Natural killer cell (primary cell): ENCODE data around the gene TOMM40L. TPM values are rescaled to one million over a fixed set of nuclear protein-coding genes. Genes with fewer than 3 reads are reported as not detected.

ENCODE experiments used
- ATAC-seq, 3 donors: fragments of 150-1000 bp in 2 of 3; fragments of 200-7000 bp in 1 of 3; cut with Tn5 transposase; 1 replicate in 1 of 3; 2 replicates in 2 of 3; pipeline ENCODE4 v1.10.0; 2021; ENCODE audit warnings: mild to moderate bottlenecking in 2 of 3, moderate library complexity in 2 of 3
- DNase-seq, 2 donors: peaks; one replicate each; pipeline versions ENCODE4 v3.0.0 to v3.0.0-alpha.2; 2013 to 2021; ENCODE audit warnings: mixed read lengths in 1 of 2
- H3K27ac ChIP-seq: one replicate; pipeline ENCODE4 v1.5.1; 2013; ENCODE audit warnings: mild to moderate bottlenecking, low read length
- H3K27me3 ChIP-seq: one replicate; pipeline ENCODE4 v1.6.1; 2013; ENCODE audit warnings: low read length; ENCODE audit not compliant: control insufficient read depth, insufficient read depth
- H3K36me3 ChIP-seq: one replicate; pipeline ENCODE4 v1.6.1; 2013; ENCODE audit warnings: low read length; ENCODE audit not compliant: control insufficient read depth, insufficient read depth
- H3K4me1 ChIP-seq: one replicate; pipeline ENCODE4 v1.6.1; 2013; ENCODE audit warnings: low read length; ENCODE audit not compliant: control insufficient read depth, insufficient read depth
- H3K4me3 ChIP-seq: one replicate; pipeline ENCODE4 v1.5.1; 2013; ENCODE audit warnings: low read length
- H3K9me3 ChIP-seq: one replicate; pipeline ENCODE4 v1.6.1; 2013; ENCODE audit warnings: low read length; ENCODE audit not compliant: control insufficient read depth, insufficient read depth
- H3K27ac Mint-ChIP-seq, 2 donors: one replicate each; pipeline ENCODE4 v1.8.0; 2022; ENCODE audit warnings: mild to moderate bottlenecking in 2 of 2, mixed read lengths in 2 of 2, moderate library complexity in 1 of 2
- H3K27me3 Mint-ChIP-seq, 2 donors: one replicate each; pipeline ENCODE4 v1.8.0; 2022; ENCODE audit warnings: low read depth in 2 of 2, mixed read lengths in 2 of 2
- H3K36me3 Mint-ChIP-seq: one replicate; pipeline ENCODE4 v1.8.0; 2022; ENCODE audit warnings: mixed read lengths
- H3K4me1 Mint-ChIP-seq, 2 donors: one replicate each; pipeline ENCODE4 v1.8.0; 2022; ENCODE audit warnings: mixed read lengths in 2 of 2
- H3K4me3 Mint-ChIP-seq: one replicate; pipeline ENCODE4 v1.8.0; 2022; ENCODE audit warnings: mild to moderate bottlenecking, moderate library complexity, mixed read lengths
- H3K9me3 Mint-ChIP-seq, 2 donors: one replicate each; pipeline ENCODE4 v1.8.0; 2022; ENCODE audit warnings: mixed read lengths in 2 of 2
- WGBS: methylation state at CpG from one replicate; pipeline ENCODE4 v1.1.7; 2013; ENCODE audit warnings: missing lambda C conversion rate; ENCODE audit not compliant: insufficient coverage; 5-methylcytosine and 5-hydroxymethylcytosine counted together
- intact Hi-C: fragments of 100-400 bp; cut with micrococcal nuclease; formaldehyde crosslinking; loops from one replicate; pipeline ENCODE4 v1.14.2; 2022
- total RNA-seq, 4 donors: library from RNA; stranded (reverse); fragments of 120-200 nt in 1 of 4; gene quantifications; one replicate each; pipeline versions ENCODE4 v1.2.3 to v1.2.4, GENCODE V29; 2013 to 2022
- TF ChIP-seq, protein P1 (sequence below): fragments of 200-600 bp; IDR thresholded peaks from one replicate; pipeline ENCODE4 v1.8.0; 2022; ENCODE audit warnings: antibody characterized with exemption

The TOMM40L gene
- total RNA-seq, 3 donors from 2014 or later (not counting 1 experiment from before 2014, with no cell fraction given): 16.6 to 23.6 (median 22.8) TPM

DNA sequence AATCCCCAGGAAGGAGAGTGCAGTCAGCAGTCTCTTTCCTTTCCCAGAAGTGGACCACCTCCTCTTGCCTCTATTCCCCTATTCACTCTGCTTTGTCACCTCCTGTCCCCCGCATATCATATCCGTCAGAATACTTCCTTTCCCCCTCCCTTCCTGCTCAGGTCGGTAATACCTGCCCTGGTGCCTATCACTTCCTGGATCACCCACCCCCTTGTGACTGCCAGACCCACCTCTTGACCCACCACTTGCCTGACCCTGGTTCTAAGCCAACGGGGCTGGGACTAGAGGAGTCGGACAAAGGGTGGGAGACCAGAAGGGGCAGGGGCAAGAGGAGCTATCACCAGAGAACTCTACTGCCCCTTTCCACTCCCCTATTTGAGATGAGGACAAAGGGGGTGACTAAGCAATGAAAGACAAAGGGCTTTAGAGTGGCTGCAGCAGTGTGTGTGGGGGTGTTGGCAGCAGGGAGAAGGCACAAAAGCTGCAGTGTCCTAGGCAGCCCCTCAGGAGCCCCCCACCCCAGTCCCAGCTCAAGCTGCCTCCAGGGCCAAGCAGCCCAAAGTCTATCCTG lies 25.4 kb upstream of the TOMM40L start:
- DNase-seq (peak in 1 of 2 donors; percentile 50), ATAC-seq (no peak)
- Mint-ChIP-seq H3K27ac (peak overlapping the region; percentile 95 to 96), H3K4me1 (peaks cover 29 to 61% of the 10 kb centered on the region in 2 donors), H3K27me3 (no peaks in the 10 kb centered on the region), H3K9me3 (no peaks in the 10 kb centered on the region), H3K4me3 (no peak overlapping the region), H3K36me3 (peaks cover 9% of the 10 kb centered on the region)
- WGBS: 37% methylated on average over 3 of the region's 5 CpGs
- intact Hi-C loops: loop anchor here (5.0 kb wide), 1 partner anchor 33 kb away; the partner anchor contains the start of gene PPOX
- Histone ChIP-seq H3K4me1 (peaks cover 49% of the 10 kb centered on the region), H3K27ac (no peak overlapping the region), H3K27me3 (no peaks in the 10 kb centered on the region), H3K9me3 (no peaks in the 10 kb centered on the region), H3K36me3 (peaks cover 10% of the 10 kb centered on the region), H3K4me3 (no peak overlapping the region)
- TF ChIP-seq, protein P1, sequence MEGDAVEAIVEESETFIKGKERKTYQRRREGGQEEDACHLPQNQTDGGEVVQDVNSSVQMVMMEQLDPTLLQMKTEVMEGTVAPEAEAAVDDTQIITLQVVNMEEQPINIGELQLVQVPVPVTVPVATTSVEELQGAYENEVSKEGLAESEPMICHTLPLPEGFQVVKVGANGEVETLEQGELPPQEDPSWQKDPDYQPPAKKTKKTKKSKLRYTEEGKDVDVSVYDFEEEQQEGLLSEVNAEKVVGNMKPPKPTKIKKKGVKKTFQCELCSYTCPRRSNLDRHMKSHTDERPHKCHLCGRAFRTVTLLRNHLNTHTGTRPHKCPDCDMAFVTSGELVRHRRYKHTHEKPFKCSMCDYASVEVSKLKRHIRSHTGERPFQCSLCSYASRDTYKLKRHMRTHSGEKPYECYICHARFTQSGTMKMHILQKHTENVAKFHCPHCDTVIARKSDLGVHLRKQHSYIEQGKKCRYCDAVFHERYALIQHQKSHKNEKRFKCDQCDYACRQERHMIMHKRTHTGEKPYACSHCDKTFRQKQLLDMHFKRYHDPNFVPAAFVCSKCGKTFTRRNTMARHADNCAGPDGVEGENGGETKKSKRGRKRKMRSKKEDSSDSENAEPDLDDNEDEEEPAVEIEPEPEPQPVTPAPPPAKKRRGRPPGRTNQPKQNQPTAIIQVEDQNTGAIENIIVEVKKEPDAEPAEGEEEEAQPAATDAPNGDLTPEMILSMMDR: no peak

DNA sequence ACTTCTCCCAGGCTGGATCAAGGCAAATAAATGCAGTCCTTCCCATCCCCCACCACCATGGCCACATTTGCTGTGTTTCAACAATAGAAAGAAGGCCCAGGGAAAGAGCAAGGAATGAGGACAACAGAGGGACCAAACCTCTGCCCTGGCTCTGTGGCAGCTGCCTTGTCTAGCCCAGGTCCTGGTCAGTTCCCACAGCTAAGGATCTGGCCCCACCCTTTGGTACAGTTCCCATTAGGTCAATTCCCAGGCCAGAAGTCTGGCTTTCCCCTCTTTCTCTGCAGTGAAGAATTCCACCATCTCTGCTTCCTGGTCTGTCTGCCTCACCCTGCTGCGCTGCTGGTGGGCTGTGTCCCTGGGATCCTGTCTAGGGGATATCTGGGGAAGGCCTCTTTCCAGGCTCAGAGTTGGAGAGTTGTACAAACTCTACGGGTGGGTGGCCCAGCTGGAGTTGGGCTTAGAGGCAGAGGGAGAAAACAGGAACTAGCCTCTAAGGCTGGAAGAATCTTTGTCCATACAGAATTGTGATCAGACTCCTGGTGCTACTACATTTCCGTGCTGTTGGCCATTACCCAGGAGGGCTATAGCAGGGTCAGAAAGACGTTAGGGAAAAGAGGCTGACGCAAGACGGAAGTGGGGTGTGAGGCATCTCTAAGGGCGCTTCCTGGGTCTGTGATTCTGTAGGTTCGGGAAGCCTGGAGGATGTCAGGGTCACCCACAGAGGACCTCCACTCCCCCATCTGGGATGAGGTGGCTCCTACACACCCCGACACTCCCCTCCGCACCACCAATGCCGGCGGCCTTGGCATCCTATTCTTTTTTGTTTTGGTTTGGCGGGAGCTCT lies 24.6 kb upstream of the TOMM40L start:
- intact Hi-C loops: loop anchor here (5.0 kb wide), 1 partner anchor 34 kb away; the partner anchor contains the start of gene PPOX
- H3K4me3 Mint-ChIP-seq: peak overlapping the region; percentile 94
- H3K27ac Mint-ChIP-seq: peak overlapping the region; percentile 95 to 96
- peak overlapping the region; percentile 76 for H3K4me3 ChIP-seq
- WGBS: 89% methylated on average over 13 of the region's 13 CpGs
- no peaks in the 10 kb centered on the region for H3K9me3 ChIP-seq
- H3K27me3 ChIP-seq: no peaks in the 10 kb centered on the region
- DNase-seq (no peak), ATAC-seq (no peak)
- H3K36me3 Mint-ChIP-seq: peaks cover 9% of the 10 kb centered on the region
- TF ChIP-seq, protein P1: no peak
- H3K36me3 ChIP-seq: peaks cover 12% of the 10 kb centered on the region
- H3K27me3 Mint-ChIP-seq: no peaks in the 10 kb centered on the region
- H3K4me1 ChIP-seq: peaks cover 42% of the 10 kb centered on the region
- H3K27ac ChIP-seq: peak overlapping the region; percentile 90
- peaks cover 29 to 57% of the 10 kb centered on the region in 2 donors for H3K4me1 Mint-ChIP-seq
- H3K9me3 Mint-ChIP-seq: no peaks in the 10 kb centered on the region

DNA sequence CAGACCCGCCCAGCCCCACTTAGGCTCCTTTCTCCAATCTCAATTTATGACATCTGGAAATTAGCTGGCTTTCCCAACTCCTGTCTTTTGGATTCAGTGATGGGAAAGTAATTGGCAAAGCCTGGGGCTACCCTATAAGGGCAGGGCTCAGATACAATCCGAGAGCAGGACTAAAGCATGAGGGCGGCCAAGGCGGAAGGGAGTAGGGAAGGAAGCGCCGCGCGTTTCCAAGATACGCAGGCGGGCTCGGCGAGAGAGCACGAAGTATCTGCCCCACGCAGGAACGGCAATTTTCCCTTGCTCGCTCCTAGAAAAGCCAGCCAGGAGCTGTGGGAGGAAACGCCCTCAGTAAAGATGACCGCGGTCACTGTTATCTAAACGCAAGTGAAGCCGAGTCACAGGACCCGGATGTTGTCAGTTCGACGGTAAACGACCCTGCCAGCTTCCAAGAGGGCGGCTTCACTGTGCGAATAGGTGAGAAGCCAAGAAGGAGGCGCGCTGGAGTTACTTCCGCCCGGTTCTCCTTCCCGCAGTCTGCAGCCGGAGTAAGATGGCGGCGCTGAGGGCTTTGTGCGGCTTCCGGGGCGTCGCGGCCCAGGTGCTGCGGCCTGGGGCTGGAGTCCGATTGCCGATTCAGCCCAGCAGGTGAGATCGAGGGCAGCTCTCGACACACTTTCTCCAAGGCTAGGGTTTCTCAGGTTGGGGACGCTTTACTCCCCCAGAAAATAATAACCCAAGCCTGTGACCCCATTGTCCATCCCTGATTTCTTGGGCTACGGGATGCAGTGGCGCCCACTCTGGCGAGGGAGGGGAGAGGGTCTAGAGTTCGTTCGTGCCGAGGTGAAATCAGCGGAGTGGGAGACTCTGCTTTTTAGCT lies 23.8 kb upstream of the TOMM40L start, which contains the start of gene NDUFS2:
TSS of gene NDUFS2 (plus strand) at position 532 of the 877 bp plus-strand sequence. CDS start at position 551, 19 bp downstream.
- H3K4me1 ChIP-seq: peaks cover 37% of the 10 kb centered on the region
- peaks cover 29 to 57% of the 10 kb centered on the region in 2 donors for H3K4me1 Mint-ChIP-seq
- intact Hi-C loops: loop anchor here (1.0 to 5.0 kb wide), 2 partner anchors 23 to 35 kb away; partner anchors contain the start of gene PPOX
- H3K27ac ChIP-seq: peak within 1 kb of the TSS; percentile 90
- no peaks in the 10 kb centered on the region for H3K9me3 Mint-ChIP-seq
- peak within 1 kb of the TSS; percentile 76 for H3K4me3 ChIP-seq
- H3K27ac Mint-ChIP-seq: peak within 1 kb of the TSS; percentile 95 to 96
- no peaks in the 10 kb centered on the region for H3K9me3 ChIP-seq
- TF ChIP-seq, protein P1: no peak
- WGBS: 6% methylated on average over 53 of the region's 53 CpGs
- peaks cover 9% of the 10 kb centered on the region for H3K36me3 Mint-ChIP-seq
- peak; percentile 97 to 99 (median 99) for ATAC-seq
- peak; percentile 89 to 99 for DNase-seq
- H3K27me3 ChIP-seq: no peaks in the 10 kb centered on the region
- H3K4me3 Mint-ChIP-seq: peak within 1 kb of the TSS; percentile 94
- no peaks in the 10 kb centered on the region for H3K27me3 Mint-ChIP-seq
- peaks cover 20% of the 10 kb centered on the region for H3K36me3 ChIP-seq
